Smooth muscle cell (in vitro differentiated cells): Measurements from ENCODE around the gene TH. TPM values are rescaled to one million over a fixed set of nuclear protein-coding genes. Genes with fewer than 3 reads are reported as not detected.

Experiments
- DNase-seq: peaks from one replicate; lab custom pipeline; 2025; ENCODE audit not compliant: unreplicated experiment; lab: John Stamatoyannopoulos, UW
- H2AFZ ChIP-seq: fragments of 200-600 bp; sonication (generic); 2 replicates; pipeline ENCODE4 v1.6.0; 2016; ENCODE audit warnings: antibody characterized with exemption, low read depth, mild to moderate bottlenecking
- H3F3A ChIP-seq: fragments of 200-600 bp; sonication (generic); 2 replicates; pipeline ENCODE4 v1.6.0; 2017; ENCODE audit warnings: antibody characterized with exemption, low read depth
- H3K27ac ChIP-seq: fragments of 200-600 bp; sonication (generic); 2 replicates; pipeline ENCODE4 v1.5.1; 2016; ENCODE audit warnings: low read depth, mild to moderate bottlenecking
- H3K27me3 ChIP-seq: fragments of 200-600 bp; sonication (generic); 2 replicates; pipeline ENCODE4 v1.6.1; 2016; ENCODE audit warnings: low read depth, mild to moderate bottlenecking
- H3K36me3 ChIP-seq: fragments of 200-600 bp; sonication (generic); 2 replicates; pipeline ENCODE4 v1.5.1; 2016; ENCODE audit warnings: low read depth
- H3K4me1 ChIP-seq: fragments of 200-600 bp; sonication (generic); 2 replicates; pipeline ENCODE4 v1.5.1; 2016; ENCODE audit warnings: low read depth
- H3K4me2 ChIP-seq: fragments of 200-600 bp; sonication (generic); 2 replicates; pipeline ENCODE4 v1.6.0; 2016; ENCODE audit warnings: mild to moderate bottlenecking
- H3K4me3 ChIP-seq: fragments of 200-600 bp; sonication (generic); 2 replicates; pipeline ENCODE4 v1.5.1; 2016; ENCODE audit warnings: mild to moderate bottlenecking
- H3K79me2 ChIP-seq: fragments of 200-600 bp; sonication (generic); 2 replicates; pipeline ENCODE4 v1.6.0; 2016; ENCODE audit warnings: low read depth, mild to moderate bottlenecking
- H3K9ac ChIP-seq: fragments of 200-600 bp; sonication (generic); 2 replicates; pipeline ENCODE4 v1.6.0; 2016; ENCODE audit warnings: low read depth
- H3K9me3 ChIP-seq: fragments of 200-600 bp; sonication (generic); replicated peaks from 2 replicates; pipeline ENCODE4 v1.5.1; 2016; ENCODE audit warnings: low read depth
- H4K20me1 ChIP-seq: fragments of 200-600 bp; sonication (generic); 2 replicates; pipeline ENCODE4 v1.6.0; 2016; ENCODE audit warnings: low read depth
- WGBS: methylation state at CpG from one replicate; pipeline ENCODE4 v1.1.7; 2016; ENCODE audit warnings: low lambda C conversion rate; 5-methylcytosine and 5-hydroxymethylcytosine counted together
- polyA plus RNA-seq: library from polyadenylated mRNA; unstranded; fragments of >200 nt; fragmentation: Nextera tagmentation; extraction: Ambion mirVana; gene quantifications from 2 replicates; pipeline ENCODE4 v1.2.1, GENCODE V29; 2016
- total RNA-seq: library from RNA; depleted of rRNA; stranded (reverse); fragments of >200 nt; gene quantifications from 2 replicates; pipeline ENCODE4 v1.2.3, GENCODE V29; 2014
- TF ChIP-seq, protein P1 (sequence below): fragments of 200-600 bp; sonication (generic); IDR thresholded peaks from 2 replicates; pipeline ENCODE4 v1.5.1; 2017; ENCODE audit warnings: borderline replicate concordance, mild to moderate bottlenecking, antibody characterized with exemption; ENCODE audit not compliant: insufficient read depth, poor library complexity, severe bottlenecking

TH gene
- total and polyA plus RNA-seq, 2 experiments from 2014 or later, result not detected

DNA sequence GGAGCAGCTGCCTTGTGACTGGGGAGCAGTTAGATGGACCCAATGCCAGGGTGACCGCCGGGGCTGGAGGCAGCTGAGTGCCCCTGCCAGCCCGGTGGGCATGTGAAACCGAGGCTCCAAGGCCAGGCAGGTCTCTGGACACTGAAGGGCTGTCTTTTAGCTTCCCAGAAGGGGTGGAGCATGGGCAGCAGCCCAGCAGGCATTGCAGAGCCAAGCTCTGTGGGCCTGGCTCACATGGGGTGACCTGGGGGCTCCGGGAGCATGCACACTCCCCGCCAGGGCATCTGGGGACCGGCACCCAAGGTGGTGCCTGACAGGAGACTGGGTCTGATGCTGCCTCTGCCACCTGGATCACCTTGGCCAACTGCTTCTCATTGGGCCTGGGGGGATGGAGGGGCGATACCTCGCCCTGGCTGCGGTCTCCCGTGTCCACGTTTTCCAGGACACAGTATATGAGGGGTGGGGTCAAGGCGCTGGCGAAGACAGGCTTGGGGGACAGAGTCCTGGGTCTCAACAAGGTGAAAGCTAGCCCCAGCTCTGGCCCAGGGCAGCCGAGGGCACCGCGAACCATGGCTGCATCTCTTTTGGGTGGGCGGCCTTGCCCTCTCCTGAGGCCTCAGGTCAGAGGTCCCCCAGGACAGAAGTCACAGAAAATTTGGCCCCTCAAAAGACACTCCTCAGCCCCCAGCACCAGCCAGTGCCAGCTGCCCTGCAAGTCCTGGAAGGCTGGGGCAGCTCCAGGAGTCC lies 14.1 kb downstream of the TH start:
- H3K4me1 ChIP-seq, result no peaks in the 10 kb centered on the region
- no peaks in the 10 kb centered on the region for H3K36me3 ChIP-seq
- no peaks in the 10 kb centered on the region for H3F3A ChIP-seq
- WGBS, result 84% methylated on average over 18 of the region's 18 CpGs
- no peak overlapping the region for H3K4me3 ChIP-seq
- H3K79me2 ChIP-seq, result no peaks in the 10 kb centered on the region
- H3K9me3 ChIP-seq, result no peaks in the 10 kb centered on the region
- H3K9ac ChIP-seq, result no peak overlapping the region
- TF ChIP-seq, protein P1, sequence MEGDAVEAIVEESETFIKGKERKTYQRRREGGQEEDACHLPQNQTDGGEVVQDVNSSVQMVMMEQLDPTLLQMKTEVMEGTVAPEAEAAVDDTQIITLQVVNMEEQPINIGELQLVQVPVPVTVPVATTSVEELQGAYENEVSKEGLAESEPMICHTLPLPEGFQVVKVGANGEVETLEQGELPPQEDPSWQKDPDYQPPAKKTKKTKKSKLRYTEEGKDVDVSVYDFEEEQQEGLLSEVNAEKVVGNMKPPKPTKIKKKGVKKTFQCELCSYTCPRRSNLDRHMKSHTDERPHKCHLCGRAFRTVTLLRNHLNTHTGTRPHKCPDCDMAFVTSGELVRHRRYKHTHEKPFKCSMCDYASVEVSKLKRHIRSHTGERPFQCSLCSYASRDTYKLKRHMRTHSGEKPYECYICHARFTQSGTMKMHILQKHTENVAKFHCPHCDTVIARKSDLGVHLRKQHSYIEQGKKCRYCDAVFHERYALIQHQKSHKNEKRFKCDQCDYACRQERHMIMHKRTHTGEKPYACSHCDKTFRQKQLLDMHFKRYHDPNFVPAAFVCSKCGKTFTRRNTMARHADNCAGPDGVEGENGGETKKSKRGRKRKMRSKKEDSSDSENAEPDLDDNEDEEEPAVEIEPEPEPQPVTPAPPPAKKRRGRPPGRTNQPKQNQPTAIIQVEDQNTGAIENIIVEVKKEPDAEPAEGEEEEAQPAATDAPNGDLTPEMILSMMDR, result no peak
- no peak overlapping the region for H3K4me2 ChIP-seq
- no peak overlapping the region for H3K27ac ChIP-seq
- no peak for DNase-seq
- H3K27me3 ChIP-seq, result no peaks in the 10 kb centered on the region
- no peak overlapping the region for H2AFZ ChIP-seq
- no peaks in the 10 kb centered on the region for H4K20me1 ChIP-seq

DNA sequence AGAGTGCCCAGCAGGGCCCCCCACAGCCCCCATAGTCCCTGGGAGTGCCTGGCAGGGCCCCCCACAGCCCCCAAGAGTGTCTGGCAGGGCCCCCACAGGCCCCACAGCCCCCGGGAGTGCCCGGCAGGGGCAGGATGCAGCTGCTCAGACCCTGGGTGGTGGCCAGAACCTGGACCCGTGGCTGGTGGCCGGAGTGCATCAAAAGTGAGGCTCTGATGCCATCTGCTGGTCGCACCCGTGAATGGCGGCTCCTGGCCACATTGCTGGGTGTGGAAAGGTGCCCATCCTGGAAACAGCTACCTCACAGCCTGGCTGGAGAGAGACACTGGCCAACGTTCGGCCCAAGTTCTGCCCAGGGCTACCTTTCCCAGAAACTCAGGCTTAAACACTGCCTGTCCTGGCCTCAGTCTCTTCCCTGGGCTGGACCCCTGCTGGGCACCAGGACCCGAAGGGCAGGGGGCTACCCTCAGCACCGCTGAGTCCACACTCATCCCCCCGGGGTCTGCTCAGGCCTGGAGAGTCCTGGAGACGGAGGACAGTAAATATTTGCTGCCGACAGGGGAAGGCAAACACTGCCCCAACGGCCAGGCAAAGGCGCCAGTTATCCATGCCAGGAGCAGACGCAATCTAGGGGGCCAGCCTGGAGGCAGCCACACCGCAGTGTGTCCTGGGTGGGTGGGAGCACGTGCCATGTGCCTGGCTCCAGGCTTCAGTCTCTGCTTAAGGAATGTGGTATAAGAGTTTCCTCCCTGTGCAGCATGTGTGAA lies 15.0 kb downstream of the TH start:
- no peak overlapping the region for H3K4me3 ChIP-seq
- no peaks in the 10 kb centered on the region for H3K9me3 ChIP-seq
- peaks cover under 1% of the 10 kb centered on the region for H3K4me1 ChIP-seq
- no peaks in the 10 kb centered on the region for H3F3A ChIP-seq
- H3K79me2 ChIP-seq, result no peaks in the 10 kb centered on the region
- H3K9ac ChIP-seq, result no peak overlapping the region
- H2AFZ ChIP-seq, result no peak overlapping the region
- peak; percentile 46 for DNase-seq
- TF ChIP-seq, protein P1, result peak; percentile 76
- WGBS, result 45% methylated on average over 19 of the region's 19 CpGs
- H3K27me3 ChIP-seq, result no peaks in the 10 kb centered on the region
- no peak overlapping the region for H3K27ac ChIP-seq
- H3K4me2 ChIP-seq, result no peak overlapping the region
- no peaks in the 10 kb centered on the region for H3K36me3 ChIP-seq
- no peaks in the 10 kb centered on the region for H4K20me1 ChIP-seq

DNA sequence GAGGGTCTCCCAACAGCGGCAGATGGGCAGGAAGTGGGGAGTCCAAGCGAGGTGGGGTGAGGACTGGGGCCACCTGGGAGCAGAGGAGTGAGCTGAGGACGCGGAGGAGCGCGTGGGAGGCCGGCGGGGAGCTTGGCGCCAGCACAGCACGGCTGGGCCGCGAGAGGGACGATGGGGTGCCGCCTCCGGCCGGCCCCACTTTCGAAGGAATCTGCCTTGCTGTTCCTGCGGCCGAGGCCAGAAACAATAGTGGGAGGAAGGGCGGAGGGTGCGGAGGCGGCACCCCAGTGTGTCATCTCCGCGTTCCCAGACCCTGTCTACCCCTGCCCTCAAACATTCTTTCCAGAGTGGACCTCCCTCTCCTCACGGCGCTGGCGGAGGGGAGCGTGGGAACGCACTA lies 16.1 kb downstream of the TH start:
- Histone ChIP-seq H4K20me1 (no peaks in the 10 kb centered on the region), H3K9me3 (no peaks in the 10 kb centered on the region), H3K4me1 (peaks cover 11% of the 10 kb centered on the region), H3K27me3 (no peaks in the 10 kb centered on the region), H3K9ac (no peak overlapping the region), H3K4me2 (no peak overlapping the region), H3K79me2 (no peaks in the 10 kb centered on the region), H3K36me3 (no peaks in the 10 kb centered on the region), H3K27ac (no peak overlapping the region), H3K4me3 (no peak overlapping the region), H2AFZ (no peak overlapping the region), H3F3A (no peaks in the 10 kb centered on the region)
- 88% methylated on average over 17 of the region's 29 CpGs for WGBS
- no peak for DNase-seq
- TF ChIP-seq, protein P1, result no peak

DNA sequence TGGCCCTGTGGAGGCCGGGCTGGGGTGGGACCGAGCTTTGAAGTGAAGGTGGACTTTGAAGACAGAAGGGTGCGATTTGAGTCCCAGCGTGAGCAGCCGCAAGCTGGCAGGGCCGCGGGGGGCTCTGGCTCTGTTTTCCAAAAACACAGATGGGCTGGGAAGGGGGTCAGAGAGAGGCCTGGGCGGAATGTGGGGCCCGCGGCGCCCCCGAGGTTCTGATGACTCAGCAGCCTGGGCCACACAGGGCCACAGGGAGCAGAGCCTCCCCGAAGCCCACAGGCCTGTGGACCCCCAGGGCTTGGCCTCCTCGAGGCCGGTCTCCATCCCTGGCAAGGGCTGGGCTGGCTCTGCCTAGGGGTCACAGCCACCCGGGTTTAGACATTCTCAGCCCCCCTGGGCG lies 16.7 kb downstream of the TH start:
- TF ChIP-seq, protein P1, result no peak
- Histone ChIP-seq H3K9me3 (no peaks in the 10 kb centered on the region), H3K79me2 (no peaks in the 10 kb centered on the region), H3K4me3 (no peak overlapping the region), H3K36me3 (no peaks in the 10 kb centered on the region), H3K27ac (no peak overlapping the region), H4K20me1 (no peaks in the 10 kb centered on the region), H2AFZ (no peak overlapping the region), H3F3A (no peaks in the 10 kb centered on the region), H3K9ac (no peak overlapping the region), H3K4me2 (no peak overlapping the region), H3K27me3 (no peaks in the 10 kb centered on the region), H3K4me1 (peaks cover 14% of the 10 kb centered on the region)
- no peak for DNase-seq
- 93% methylated on average over 16 of the region's 17 CpGs for WGBS
